KOPT-K1 (cell line): ENCODE results near the gene ZNF710.

Source experiments
- H3K27ac ChIP-seq: fragments of 200-600 bp; sonication (generic); 2 replicates; pipeline ENCODE4 v1.5.1; 2016; ENCODE audit warnings: antibody characterized with exemption, mild to moderate bottlenecking, low read depth, low read length; ENCODE audit not compliant: poor library complexity, severe bottlenecking
- H3K36me3 ChIP-seq: fragments of 200-600 bp; sonication (generic); 2 replicates; pipeline ENCODE4 v1.5.1; 2017; ENCODE audit warnings: antibody characterized with exemption, mild to moderate bottlenecking, low read length, moderate library complexity; ENCODE audit not compliant: insufficient read depth
- H3K9me3 ChIP-seq: fragments of 200-600 bp; sonication (generic); 2 replicates; pipeline ENCODE4 v1.5.1; 2017; ENCODE audit warnings: antibody characterized with exemption, low read length, mild to moderate bottlenecking; ENCODE audit not compliant: insufficient read depth, poor library complexity, severe bottlenecking

The ZNF710 gene

DNA sequence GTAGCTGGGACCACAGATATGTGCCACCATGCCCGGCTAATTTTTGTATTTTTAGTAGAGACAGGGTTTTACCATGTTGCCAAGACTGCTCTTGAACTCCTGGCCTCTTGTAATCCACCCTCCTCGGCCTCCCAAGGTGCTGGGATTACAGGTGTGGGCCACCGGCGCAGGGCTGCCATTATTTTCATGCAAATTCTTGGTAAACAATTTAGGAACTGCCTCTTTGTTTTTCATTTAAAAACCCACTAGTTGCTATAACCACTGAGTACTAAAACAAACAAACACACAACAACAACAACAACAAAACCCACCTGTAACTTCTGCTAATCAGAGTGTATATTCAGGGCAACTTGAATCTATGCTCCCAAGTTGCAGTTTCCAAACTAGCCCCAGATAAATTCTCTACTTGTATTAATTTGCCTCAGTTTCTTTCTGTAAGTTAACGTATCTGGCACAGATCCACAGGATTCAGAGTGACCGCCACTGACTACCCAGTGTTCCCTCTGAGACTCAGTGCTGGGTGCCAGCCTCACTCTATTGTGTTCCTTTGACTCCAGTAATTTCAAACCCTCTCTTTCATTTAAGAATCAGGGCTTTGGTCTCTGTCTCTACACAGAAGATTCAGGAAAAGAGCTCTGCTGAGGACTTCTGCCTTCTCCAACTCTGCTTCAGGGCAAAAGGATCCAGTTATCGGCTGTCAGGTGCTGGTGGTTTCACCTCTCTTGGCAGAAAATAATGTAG is 18.6 kb upstream of the ZNF710 start:
- no peak overlapping the region for H3K27ac ChIP-seq
- peaks cover 9% of the 10 kb centered on the region for H3K9me3 ChIP-seq
- H3K36me3 ChIP-seq = no peaks in the 10 kb centered on the region

DNA sequence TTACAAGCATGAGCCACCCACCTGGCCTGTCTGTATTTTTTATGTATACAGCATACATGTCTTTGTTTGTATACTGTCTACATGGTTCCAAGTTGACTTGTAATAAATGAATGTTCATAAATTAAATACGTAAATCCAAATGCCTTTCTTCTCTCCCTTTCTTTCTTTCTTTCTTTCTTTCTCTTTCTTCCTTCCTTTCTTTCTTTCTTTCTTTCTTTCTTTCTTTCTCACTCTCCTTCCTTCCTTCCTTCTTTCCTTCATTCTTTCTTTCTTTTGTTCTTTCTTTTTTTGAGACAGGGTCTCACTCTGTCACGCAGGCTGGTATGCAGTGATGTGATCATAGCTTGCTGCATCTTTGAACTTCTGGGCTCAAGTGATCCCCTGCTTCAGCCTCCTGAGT is 17.1 kb upstream of the ZNF710 start:
- Histone ChIP-seq H3K36me3 (no peaks in the 10 kb centered on the region), H3K9me3 (peaks cover 9% of the 10 kb centered on the region), H3K27ac (no peak overlapping the region)

DNA sequence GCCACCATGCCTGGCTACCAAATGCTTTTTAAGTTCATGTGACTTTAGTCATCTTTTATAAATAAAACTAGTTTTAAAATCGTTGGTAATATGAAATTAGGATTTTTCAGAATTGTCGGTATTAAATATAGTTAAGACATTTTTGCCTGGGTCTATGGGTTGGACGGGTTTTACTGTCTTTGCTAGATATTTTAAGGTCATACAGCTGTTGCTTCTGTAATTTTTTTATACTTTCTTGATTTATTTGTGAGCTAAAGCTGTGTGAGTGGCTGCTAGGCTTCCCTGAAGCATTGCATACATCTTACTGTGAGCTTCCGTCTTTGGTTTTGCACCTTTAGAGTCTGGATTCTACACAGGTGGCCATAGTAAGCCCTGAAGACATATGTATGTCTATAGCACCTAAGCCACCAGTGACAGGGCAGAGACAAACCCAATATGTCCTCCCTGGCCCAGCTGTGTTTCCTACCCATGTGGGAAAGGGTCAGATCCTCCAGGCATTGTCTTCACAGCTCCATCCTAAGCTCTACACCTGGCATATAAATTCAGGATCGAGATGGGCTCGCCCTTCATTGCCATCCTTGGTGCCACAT is 16.6 kb upstream of the ZNF710 start:
- no peaks in the 10 kb centered on the region for H3K36me3 ChIP-seq
- H3K27ac ChIP-seq = no peak overlapping the region
- peaks cover 9% of the 10 kb centered on the region for H3K9me3 ChIP-seq

DNA sequence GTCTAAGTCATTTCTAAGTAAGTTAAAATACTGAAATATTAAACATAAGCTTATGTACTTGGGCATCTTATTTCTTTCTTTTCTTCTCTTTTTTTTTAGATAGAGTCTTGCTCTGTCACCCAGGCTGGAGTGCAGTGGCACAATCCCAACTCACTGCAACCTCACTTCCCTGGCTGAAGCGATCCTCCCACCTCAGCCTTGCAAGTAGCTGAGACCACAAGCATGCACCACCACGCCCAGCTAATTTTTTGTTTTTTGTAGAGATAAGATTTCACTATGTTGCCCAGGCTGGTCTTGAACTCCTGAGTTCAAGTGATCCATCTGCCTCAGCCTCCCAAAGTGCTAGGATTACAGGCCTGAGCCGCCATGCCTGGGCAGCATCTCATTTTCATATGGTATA is 16.0 kb upstream of the ZNF710 start:
- H3K36me3 ChIP-seq = no peaks in the 10 kb centered on the region
- H3K9me3 ChIP-seq = peaks cover 9% of the 10 kb centered on the region

DNA sequence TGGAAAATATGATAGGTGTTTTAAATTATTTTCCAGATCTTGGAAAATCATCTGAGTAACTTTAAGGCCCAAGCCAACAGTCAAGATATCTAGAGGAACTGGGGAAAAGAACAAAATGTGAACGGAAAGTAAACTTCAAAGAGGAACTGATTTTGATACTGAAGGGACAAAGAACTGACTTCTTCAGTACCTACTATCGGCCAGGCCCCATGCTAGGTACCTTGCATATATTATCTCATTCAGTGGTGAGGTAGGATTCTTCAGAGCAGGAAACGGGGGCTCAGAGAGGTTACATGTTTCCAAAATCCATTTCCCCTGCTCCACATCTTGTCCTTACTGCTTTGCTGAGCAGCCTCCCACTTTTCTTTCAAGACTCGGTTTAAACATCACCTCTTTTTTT is 9.8 kb upstream of the ZNF710 start:
- Histone ChIP-seq H3K36me3 (no peaks in the 10 kb centered on the region), H3K9me3 (no peaks in the 10 kb centered on the region), H3K27ac (no peak overlapping the region)

More for the DNA sequence above, 16.0 kb upstream of the ZNF710 start:
- H3K27ac ChIP-seq = no peak overlapping the region

DNA sequence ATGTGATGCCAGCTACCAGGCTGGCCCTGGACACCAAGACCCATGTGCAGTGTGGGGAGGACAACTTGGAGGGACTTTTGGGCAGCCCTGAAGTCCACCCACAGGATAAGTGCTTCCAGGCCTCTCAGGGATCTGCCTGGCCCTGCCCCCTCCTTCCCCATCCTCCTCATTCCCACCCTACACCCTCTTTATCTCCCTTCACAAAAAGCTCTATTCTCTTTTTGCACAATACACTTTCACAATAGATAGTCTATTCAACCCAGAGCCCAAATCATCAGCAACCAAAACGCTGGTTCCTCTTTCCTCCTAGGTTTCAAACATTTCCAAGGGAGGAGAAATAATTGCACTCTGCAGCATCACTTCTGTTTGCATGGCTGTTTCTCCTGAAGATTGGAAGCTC is 7.8 kb upstream of the ZNF710 start:
- Histone ChIP-seq H3K36me3 (no peaks in the 10 kb centered on the region), H3K27ac (no peak overlapping the region), H3K9me3 (no peaks in the 10 kb centered on the region)

DNA sequence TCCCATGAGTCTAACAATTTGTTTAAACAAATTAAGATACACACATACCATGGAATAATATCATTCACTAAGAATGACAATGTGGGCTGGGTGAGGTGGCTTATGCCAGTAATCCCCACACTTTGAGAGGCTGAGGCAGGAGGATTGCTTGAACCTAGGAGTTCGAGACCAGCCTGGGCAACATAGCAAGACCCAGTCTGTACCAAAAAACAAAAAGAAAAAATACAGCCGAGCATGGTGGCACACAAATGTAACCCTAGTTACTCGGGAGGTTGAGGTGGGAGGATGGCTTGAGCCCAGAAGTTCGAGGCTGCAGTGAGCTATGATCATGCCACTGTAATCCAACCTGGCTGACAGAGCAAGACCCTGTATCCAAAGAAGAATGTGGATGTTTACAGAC is 4.0 kb upstream of the ZNF710 start:
- Histone ChIP-seq H3K36me3 (no peaks in the 10 kb centered on the region), H3K9me3 (no peaks in the 10 kb centered on the region), H3K27ac (no peak overlapping the region)

DNA sequence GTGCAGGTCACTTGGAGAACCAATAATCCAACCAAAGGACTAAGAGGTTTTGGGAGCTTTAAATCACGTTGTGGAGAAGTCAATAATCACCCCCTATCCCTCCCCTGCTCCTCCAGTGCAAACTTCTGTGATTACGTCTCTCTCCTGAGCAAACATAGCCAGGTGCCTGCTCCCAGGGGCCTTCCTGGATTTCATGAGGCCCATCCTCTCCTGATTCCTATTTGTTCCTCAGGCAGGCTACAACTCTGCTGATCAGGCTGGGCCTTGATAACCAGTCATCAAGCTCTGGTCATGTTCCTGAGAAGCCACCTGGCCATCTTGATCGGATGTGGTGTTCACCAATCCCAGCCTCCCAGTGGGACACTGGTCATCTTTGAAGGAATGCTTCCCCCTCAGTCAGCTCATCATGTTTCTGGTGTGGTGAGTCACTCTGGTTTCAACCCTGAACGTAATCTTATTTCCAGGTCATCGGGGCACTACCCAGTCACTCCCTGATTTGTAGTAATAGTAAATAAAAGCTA is 2.9 kb upstream of the ZNF710 start:
- H3K27ac ChIP-seq = no peak overlapping the region
- H3K36me3 ChIP-seq = no peaks in the 10 kb centered on the region
- H3K9me3 ChIP-seq = no peaks in the 10 kb centered on the region

DNA sequence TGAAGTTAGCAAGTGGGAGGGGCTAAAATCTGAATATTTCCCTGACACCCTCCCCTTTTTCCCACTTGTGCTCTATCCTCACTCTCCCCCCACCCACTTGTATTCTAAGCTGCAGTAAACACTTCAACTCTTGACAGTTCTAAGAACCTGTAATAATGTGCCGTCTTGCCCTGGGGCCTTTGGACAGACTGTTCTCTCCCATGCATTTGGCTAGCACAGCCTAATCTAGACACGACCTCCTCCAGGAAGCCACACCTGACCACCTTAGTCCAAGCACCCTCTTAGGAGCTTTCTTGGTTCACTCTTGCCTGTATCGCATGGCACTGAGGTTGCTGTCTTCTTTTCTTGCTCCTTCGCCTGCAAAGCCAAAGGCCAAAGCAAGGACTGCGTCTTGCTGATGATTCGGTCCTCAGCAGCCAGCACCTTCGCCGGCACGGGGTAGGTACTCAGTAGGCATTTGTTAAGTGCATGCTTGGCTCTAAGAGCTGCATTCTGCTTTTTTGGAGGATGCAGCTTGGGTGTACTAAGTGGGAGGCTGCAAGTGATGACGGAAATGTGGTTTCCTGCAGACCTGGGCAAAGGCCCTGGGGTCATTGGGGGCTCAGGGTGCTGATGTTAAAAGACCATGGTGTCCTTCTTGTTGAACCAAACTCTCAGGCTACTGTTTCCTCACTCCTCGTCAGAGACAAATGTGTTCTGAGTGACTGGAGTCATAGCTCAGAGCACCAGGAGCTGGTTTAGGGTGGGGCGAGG is 2.0 kb upstream of the ZNF710 start:
- H3K36me3 ChIP-seq = no peaks in the 10 kb centered on the region
- H3K9me3 ChIP-seq = no peaks in the 10 kb centered on the region
- H3K27ac ChIP-seq = no peak overlapping the region

DNA sequence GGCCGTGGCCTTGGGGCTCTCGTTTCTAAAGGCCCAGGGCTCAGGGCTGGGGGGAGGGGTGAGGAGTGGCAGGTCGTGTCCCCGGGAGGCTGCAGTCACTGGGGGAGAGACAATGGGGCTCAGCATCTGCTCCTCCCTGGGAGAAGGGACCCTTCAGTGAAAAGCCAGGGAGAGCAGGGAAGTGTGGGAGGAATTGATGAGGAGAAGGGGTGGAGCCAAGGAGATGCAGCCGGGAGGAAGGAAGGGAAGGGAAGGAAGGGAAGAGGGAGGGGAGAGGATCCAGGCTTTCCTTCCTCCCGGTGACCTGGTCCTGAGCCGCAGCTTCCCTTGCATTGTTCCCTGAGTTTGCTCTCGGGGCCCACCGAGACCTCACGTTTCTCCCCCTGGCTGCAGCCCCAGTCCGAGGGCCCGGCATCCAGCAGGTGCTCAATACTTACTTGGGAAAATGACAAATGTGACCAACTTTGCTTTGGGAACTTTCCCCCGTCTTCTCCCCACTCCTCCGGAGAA is 1.4 kb upstream of the ZNF710 start:
- Histone ChIP-seq H3K27ac (no peak overlapping the region), H3K9me3 (no peaks in the 10 kb centered on the region), H3K36me3 (no peaks in the 10 kb centered on the region)

DNA sequence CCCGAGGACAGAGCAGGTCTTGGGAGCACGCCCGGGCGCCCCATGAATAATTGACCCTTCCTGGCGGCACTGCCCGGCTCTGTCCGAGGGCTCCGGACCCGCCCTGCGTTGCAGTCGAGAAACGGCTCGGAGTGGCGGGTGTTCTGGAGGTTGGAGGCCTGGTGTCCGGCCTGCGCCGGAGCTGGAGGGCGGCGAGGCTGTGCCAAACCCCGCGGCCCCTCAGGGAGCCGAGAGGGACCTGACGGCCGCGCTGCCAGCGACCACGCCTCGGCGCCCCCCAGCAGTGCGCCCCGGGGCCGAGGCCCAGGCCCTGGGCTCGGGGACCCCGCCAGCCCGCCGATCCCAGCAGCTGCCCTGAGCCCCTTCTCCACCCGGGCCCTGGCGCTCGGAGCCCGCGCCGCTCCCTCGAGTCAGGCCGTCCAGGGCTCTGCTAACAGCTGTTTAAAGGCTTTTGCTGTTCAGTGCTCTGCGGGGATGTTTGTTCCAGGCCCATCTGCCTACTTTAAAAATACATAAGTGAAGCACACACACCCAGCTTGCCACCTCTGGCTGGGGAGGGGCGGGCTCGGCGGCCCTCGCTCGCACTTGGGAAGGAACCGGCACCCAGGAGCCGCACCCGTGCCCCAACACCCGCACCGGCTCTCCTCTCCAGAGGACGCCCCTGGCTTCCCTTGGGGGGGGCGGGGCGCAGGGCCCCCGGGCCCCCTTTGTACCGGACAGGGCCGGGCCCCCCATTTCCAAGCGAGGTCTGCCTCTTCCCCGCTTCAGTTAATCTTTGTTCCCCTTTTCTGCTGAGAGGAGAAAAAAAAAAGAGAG is 730 bp upstream of the ZNF710 start:
- Histone ChIP-seq H3K36me3 (no peaks in the 10 kb centered on the region), H3K9me3 (no peaks in the 10 kb centered on the region), H3K27ac (peak overlapping the region; percentile 74)

DNA sequence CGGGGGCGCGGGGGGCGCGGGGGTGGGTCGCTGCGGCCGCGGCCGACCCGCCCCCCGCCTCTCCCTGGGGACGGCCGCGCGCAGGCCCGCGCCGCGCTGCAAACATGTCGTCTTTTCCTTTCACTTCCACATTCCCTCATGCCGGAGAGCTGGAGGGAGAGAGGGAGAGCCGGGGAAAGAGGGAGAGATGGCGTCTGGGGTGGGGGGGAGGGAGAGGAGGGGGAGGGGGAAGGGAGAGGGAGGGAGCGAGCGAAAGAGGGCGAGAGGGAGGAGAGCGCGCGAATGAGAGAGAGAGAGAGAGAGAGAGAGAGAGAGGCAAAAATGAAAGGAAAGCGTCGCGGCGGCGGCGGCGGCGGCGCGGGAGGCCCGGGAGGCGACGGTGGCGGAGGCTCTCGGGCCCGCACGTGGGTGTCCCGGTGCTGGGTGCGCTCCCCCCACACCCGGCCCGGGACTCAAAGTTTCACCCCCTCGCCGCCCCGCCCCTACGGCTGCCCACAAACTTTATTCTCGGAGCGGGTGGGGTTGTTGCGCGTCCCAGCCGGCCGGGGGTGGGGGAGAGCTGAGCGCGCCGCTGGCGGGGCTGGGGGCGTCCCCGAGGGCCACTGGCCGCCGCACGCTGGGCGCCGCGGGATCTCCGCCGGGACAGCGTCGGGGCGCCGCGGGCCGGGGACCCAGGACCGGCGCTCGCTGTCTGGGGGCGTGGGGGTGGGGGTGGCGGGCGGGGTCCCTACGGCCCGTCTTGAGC is 731 bp downstream of the ZNF710 start:
- peak overlapping the region; percentile 74 for H3K27ac ChIP-seq
- H3K9me3 ChIP-seq = no peaks in the 10 kb centered on the region
- H3K36me3 ChIP-seq = no peaks in the 10 kb centered on the region

DNA sequence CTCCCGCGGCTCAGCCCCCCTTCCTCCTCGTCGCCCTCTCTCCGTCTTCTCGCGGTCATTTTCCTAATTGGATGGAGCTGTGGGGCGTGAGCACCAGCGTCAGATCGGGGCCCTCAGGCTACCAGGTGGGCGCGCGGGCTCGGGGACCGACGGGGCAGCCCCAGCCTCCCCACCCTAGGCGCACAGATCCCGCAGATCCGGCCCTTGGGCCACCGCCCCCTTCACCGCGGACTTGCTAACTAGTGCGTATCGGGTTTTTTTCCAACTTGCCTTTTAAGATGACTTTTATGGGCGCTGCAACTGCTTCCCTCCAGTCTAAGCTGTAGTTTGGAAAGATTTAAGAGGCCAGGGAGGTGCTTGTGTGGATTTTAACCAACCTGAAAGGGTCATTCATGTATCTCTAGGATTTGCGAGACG is 1.3 kb downstream of the ZNF710 start:
- H3K9me3 ChIP-seq = no peaks in the 10 kb centered on the region
- H3K36me3 ChIP-seq = no peaks in the 10 kb centered on the region
- H3K27ac ChIP-seq = peak overlapping the region; percentile 74

DNA sequence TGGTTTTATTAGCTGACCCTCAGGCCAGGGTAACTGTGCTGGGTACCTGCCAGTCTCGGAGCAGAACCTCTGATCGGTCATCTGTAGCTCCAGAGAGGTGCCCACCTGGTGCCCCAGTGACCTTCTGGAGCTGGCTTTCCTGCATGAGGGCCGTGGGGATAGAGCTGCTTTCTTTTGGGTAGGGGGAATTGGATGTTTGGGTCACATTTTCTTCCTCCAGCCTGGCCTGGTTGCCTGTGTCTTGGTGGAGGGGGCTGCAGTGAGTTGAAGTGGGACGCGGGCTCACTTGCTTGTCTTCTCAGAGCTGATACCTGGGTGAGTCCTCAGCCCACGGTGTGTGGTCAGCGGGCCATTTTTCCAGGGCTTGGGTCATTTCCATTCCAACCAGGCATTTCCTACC is 2.6 kb downstream of the ZNF710 start:
- no peaks in the 10 kb centered on the region for H3K36me3 ChIP-seq
- H3K9me3 ChIP-seq = no peaks in the 10 kb centered on the region
- H3K27ac ChIP-seq = no peak overlapping the region
